HCT116 (cell line): ENCODE measurements around the gene TTLL4. TPM values are rescaled to one million over a fixed set of nuclear protein-coding genes. Genes with fewer than 3 reads are reported as not detected.

Experiments used
- ATAC-seq: fragments of 200-7000 bp; cut with Tn5 transposase; 2 replicates; pipeline ENCODE4 v1.9.1; 2020; ENCODE audit warnings: mild to moderate bottlenecking, moderate library complexity
- BruUV-seq: library from RNA; stranded (reverse); fragments of 400-500 nt; replicated peaks from 2 replicates; lab custom pipeline; 2021; lab: Mats Ljungman, UMichigan
- CTCF ChIA-PET: fragments of 300-600 bp; sonication (Branson Sonifier 250); formaldehyde crosslinking; loops from one replicate; lab custom pipeline; 2021; ENCODE audit warnings: antibody characterized with exemption; lab: Charles Lee
- POLR2A ChIA-PET: fragments of 300-600, 350-600 bp; sonication (Branson Sonifier 250); formaldehyde crosslinking; loops from one replicate; lab custom pipeline; 2021; ENCODE audit warnings: antibody characterized with exemption; lab: Charles Lee
- RAD21 ChIA-PET, 2 experiments: fragments of 300-600 bp; sonication (Branson Sonifier 250); formaldehyde crosslinking; loops; one replicate each; lab custom pipeline; 2023; ENCODE audit warnings: low total read pairs in 2 of 2; ENCODE audit not compliant: uncharacterized antibody in 2 of 2, unreplicated experiment in 2 of 2, low non-redundant PET in 1 of 2; lab: Charles Lee
- DNase-seq: peaks from one replicate; pipeline ENCODE4 v3.0.0-alpha.2; 2010; ENCODE audit warnings: low read depth, low spot score
- H2AFZ ChIP-seq: fragments of 200-600 bp; shearing (Covaris generic), sonication (generic); 2 replicates; pipeline ENCODE4 v1.6.1; 2017; ENCODE audit warnings: low read depth, mixed run types, mixed read lengths, antibody characterized with exemption, low read length; ENCODE audit not compliant: poor library complexity, severe bottlenecking
- H3K27ac ChIP-seq: 2 replicates; pipeline ENCODE4 v1.5.1; 2012; ENCODE audit warnings: low read depth, low read length
- H3K27me3 ChIP-seq: fragments of 200-600 bp; sonication (generic); 2 replicates; pipeline ENCODE4 v1.6.1; 2016; ENCODE audit warnings: mixed run types, low read length, mixed read lengths; ENCODE audit not compliant: insufficient read depth
- H3K36me3 ChIP-seq, 2 experiments: fragments of 200-500 bp in 1 of 2; fragments of 200-600 bp in 1 of 2; sonication (Bioruptor generic) in 1 of 2; sonication (generic) in 1 of 2; 2 replicates each; pipeline versions ENCODE4 v1.5.1 to v1.6.1; 2014 to 2016; ENCODE audit warnings: low read length in 2 of 2, inconsistent platforms in 1 of 2, mixed read lengths in 1 of 2, mixed run types in 1 of 2; ENCODE audit not compliant: insufficient read depth in 2 of 2, control insufficient read depth in 1 of 2
- H3K4me1 ChIP-seq, 2 experiments: fragments of 200-600 bp in 1 of 2; sonication (generic) in 1 of 2; 2 replicates each; pipeline versions ENCODE4 v1.5.1 to v1.6.1; 2012 to 2017; ENCODE audit warnings: low read length in 2 of 2, inconsistent platforms in 1 of 2, mild to moderate bottlenecking in 1 of 2, mixed read lengths in 1 of 2, mixed run types in 1 of 2, moderate library complexity in 1 of 2; ENCODE audit not compliant: insufficient read depth in 2 of 2, control insufficient read depth in 1 of 2
- H3K4me2 ChIP-seq: fragments of 200-600 bp; sonication (generic); 2 replicates; pipeline ENCODE4 v1.6.1; 2017; ENCODE audit warnings: mixed run types, low read length, mixed read lengths
- H3K4me3 ChIP-seq, 2 experiments: fragments of 200-600 bp in 1 of 2; sonication (generic) in 1 of 2; replicated peaks in 1 of 2; 2 replicates each; pipeline ENCODE4 v1.5.1; 2011 to 2016; ENCODE audit warnings: low read length in 2 of 2, control low read depth in 1 of 2, low read depth in 1 of 2, mild to moderate bottlenecking in 1 of 2, mixed read lengths in 1 of 2, mixed run types in 1 of 2
- H3K79me2 ChIP-seq: fragments of 200-600 bp; sonication (generic); 2 replicates; pipeline ENCODE4 v1.6.1; 2017; ENCODE audit warnings: mild to moderate bottlenecking, mixed run types, low read length, moderate library complexity, mixed read lengths; ENCODE audit not compliant: insufficient read depth
- H3K9ac ChIP-seq: fragments of 200-600 bp; sonication (generic); 2 replicates; pipeline ENCODE4 v1.6.1; 2016; ENCODE audit warnings: low read length, mixed read lengths
- H3K9me2 ChIP-seq: fragments of 200-600 bp; sonication (generic), shearing (Covaris generic); 2 replicates; pipeline ENCODE4 v1.6.1; 2017; ENCODE audit warnings: mixed run types, mild to moderate bottlenecking, moderate library complexity; ENCODE audit not compliant: insufficient read depth
- H3K9me3 ChIP-seq, 2 experiments: fragments of 200-500 bp in 1 of 2; fragments of 200-600 bp in 1 of 2; sonication (Bioruptor generic) in 1 of 2; sonication (generic) in 1 of 2; 2 replicates each; pipeline ENCODE4 v1.6.1; 2014 to 2017; ENCODE audit warnings: low read length in 2 of 2, mixed read lengths in 2 of 2, inconsistent platforms in 1 of 2, low read depth in 1 of 2, mild to moderate bottlenecking in 1 of 2, mixed run types in 1 of 2, moderate library complexity in 1 of 2; ENCODE audit not compliant: control insufficient read depth in 1 of 2, insufficient read depth in 1 of 2
- H4K20me1 ChIP-seq: fragments of 200-600 bp; sonication (generic), shearing (Covaris generic); 2 replicates; pipeline ENCODE4 v1.6.1; 2017; ENCODE audit warnings: mixed run types, mild to moderate bottlenecking, moderate library complexity; ENCODE audit not compliant: insufficient read depth
- ATF3 ChIP-seq: IDR thresholded peaks from 2 replicates; pipeline ENCODE4 v1.6.1; 2012
- CBX3 ChIP-seq: IDR thresholded peaks from 2 replicates; pipeline ENCODE4 v1.6.1; 2012; ENCODE audit warnings: low read depth
- ELF1 ChIP-seq: IDR thresholded peaks from 2 replicates; pipeline ENCODE4 v1.6.1; 2012; ENCODE audit warnings: low read depth, borderline replicate concordance
- EZH2 ChIP-seq: fragments of 200-600 bp; sonication (generic); IDR thresholded peaks from 2 replicates; pipeline ENCODE4 v1.6.1; 2017; ENCODE audit warnings: antibody characterized with exemption, mixed run types
- EZH2phosphoT487 ChIP-seq: fragments of 200-600 bp; IDR thresholded peaks from 2 replicates; pipeline ENCODE4 v1.6.1; 2018; ENCODE audit warnings: antibody characterized with exemption, borderline replicate concordance
- FOSL1 ChIP-seq: IDR thresholded peaks from 2 replicates; pipeline ENCODE4 v1.6.1; 2012; ENCODE audit warnings: low read depth
- JUND ChIP-seq: IDR thresholded peaks from 2 replicates; pipeline ENCODE4 v1.6.1; 2012
- MAX ChIP-seq: IDR thresholded peaks from 2 replicates; pipeline ENCODE4 v1.6.1; 2012
- REST ChIP-seq: IDR thresholded peaks from 2 replicates; pipeline ENCODE4 v1.6.1; 2012; ENCODE audit warnings: low read depth
- SIN3A ChIP-seq: IDR thresholded peaks from 2 replicates; pipeline ENCODE4 v1.6.1; 2012; ENCODE audit warnings: low read depth
- SP1 ChIP-seq: IDR thresholded peaks from 2 replicates; pipeline ENCODE4 v1.6.1; 2012; ENCODE audit warnings: low read depth
- TCF7L2 ChIP-seq: IDR thresholded peaks from 2 replicates; pipeline ENCODE4 v1.7.0; 2011; ENCODE audit warnings: borderline replicate concordance, inconsistent platforms; ENCODE audit not compliant: insufficient read depth, insufficient read length; ENCODE audit errors: extremely low read depth
- YY1 ChIP-seq: IDR thresholded peaks from 2 replicates; pipeline ENCODE4 v1.6.1; 2011; ENCODE audit warnings: low read length, low read depth, moderate library complexity, mild to moderate bottlenecking; ENCODE audit not compliant: insufficient replicate concordance; ENCODE audit errors: extremely low read depth
- ZBTB33 ChIP-seq: IDR thresholded peaks from 2 replicates; pipeline ENCODE4 v1.6.1; 2011; ENCODE audit warnings: mild to moderate bottlenecking, low read length, moderate library complexity; ENCODE audit not compliant: insufficient replicate concordance; ENCODE audit errors: extremely low read depth
- ZFX ChIP-seq: fragments of 450-650 bp; IDR thresholded peaks from 2 replicates; pipeline ENCODE4 v1.6.1; 2017
- ZNF274 ChIP-seq: fragments of 200-500 bp; sonication (Bioruptor generic); IDR thresholded peaks from 2 replicates; pipeline ENCODE4 v1.6.1; 2014; ENCODE audit warnings: mild to moderate bottlenecking, low read depth, low read length, inconsistent platforms
- intact Hi-C: fragments of 100-400 bp; cut with micrococcal nuclease; formaldehyde crosslinking; loops from 2 replicates; pipeline ENCODE4 v1.10.0; 2022
- total RNA-seq: library from RNA; stranded (reverse); gene quantifications from one replicate; pipeline ENCODE4 v1.2.1, GENCODE V29; 2021; ENCODE audit not compliant: unreplicated experiment

Gene TTLL4
- total RNA-seq, 1 experiment from 2014 or later = 53.0 TPM

- DNase-seq (no peak), ATAC-seq (no peak)
- Histone ChIP-seq H2AFZ (no peak overlapping the region), H3K4me2 (no peak overlapping the region), H3K27me3 (no peaks in the 10 kb centered on the region), H3K9ac (no peak overlapping the region), H3K36me3 (no peaks in the 10 kb centered on the region), H4K20me1 (no peaks in the 10 kb centered on the region), H3K9me2 (no peaks in the 10 kb centered on the region), H3K79me2 (no peaks in the 10 kb centered on the region), H3K4me3 (no peak overlapping the region), H3K4me1 (no peaks in the 10 kb centered on the region), H3K9me3 (no peaks in the 10 kb centered on the region)
- intact Hi-C loops = no loop called here
- ChIA-PET POLR2A (no interaction called here), RAD21 (no interaction called here), CTCF (no interaction called here)
- BruUV-seq = no TSS peak
- TF ChIP-seq ZNF274 (no peak), CBX3 (no peak), REST (no peak), ZFX (no peak), ATF3 (no peak), ELF1 (no peak), SP1 (no peak), ZBTB33 (no peak), FOSL1 (no peak), TCF7L2 (no peak), YY1 (no peak), MAX (no peak), SIN3A (no peak), JUND (no peak), EZH2phosphoT487 (no peak), EZH2 (no peak)
- TF ChIP-seq, all 23 proteins: peak for 0
- no peak overlapping the region for H3K27ac ChIP-seq
Measured at GRCh38 chr2:218804817-218805216, 94.2 kb downstream of the TTLL4 start.
